Type B pancreatic cell (in vitro differentiated cells): ENCODE results near the gene GRIP1. TPM values are rescaled to one million over a fixed set of nuclear protein-coding genes. Genes with fewer than 3 reads are reported as not detected.

Experiments used
- DNase-seq: peaks from one replicate; pipeline ENCODE4 v3.0.0; 2021; ENCODE audit warnings: mixed read lengths; ENCODE audit not compliant: unreplicated experiment; ENCODE audit errors: extremely low spot score
- H3K27ac Mint-ChIP-seq: 2 replicates; pipeline ENCODE4 v1.8.0; 2021; ENCODE audit warnings: mild to moderate bottlenecking, mixed read lengths
- H3K27me3 Mint-ChIP-seq: 2 replicates; pipeline ENCODE4 v1.8.0; 2021; ENCODE audit warnings: mixed read lengths
- H3K36me3 Mint-ChIP-seq: 2 replicates; pipeline ENCODE4 v1.8.0; 2021; ENCODE audit warnings: mixed read lengths
- H3K4me1 Mint-ChIP-seq: one replicate; pipeline ENCODE4 v1.8.0; 2021; ENCODE audit warnings: mixed read lengths; ENCODE audit not compliant: unreplicated experiment
- H3K4me3 Mint-ChIP-seq: 2 replicates; pipeline ENCODE4 v1.8.0; 2021; ENCODE audit warnings: mild to moderate bottlenecking, mixed read lengths
- H3K9me3 Mint-ChIP-seq: 2 replicates; pipeline ENCODE4 v1.8.0; 2021; ENCODE audit warnings: mixed read lengths
- total RNA-seq: library from RNA; stranded (reverse); gene quantifications from 2 replicates; pipeline ENCODE4 v1.2.1, GENCODE V29; 2021; ENCODE audit warnings: low replicate concordance
- TF ChIP-seq, protein P1 (sequence below): fragments of 200-600 bp; sonication (generic); conservative IDR thresholded peaks from 2 replicates; pipeline ENCODE4 v1.5.0; 2021; ENCODE audit warnings: antibody characterized with exemption, mild to moderate bottlenecking

Gene GRIP1
- total RNA-seq, 1 donor from 2014 or later: 29.0 TPM

DNA sequence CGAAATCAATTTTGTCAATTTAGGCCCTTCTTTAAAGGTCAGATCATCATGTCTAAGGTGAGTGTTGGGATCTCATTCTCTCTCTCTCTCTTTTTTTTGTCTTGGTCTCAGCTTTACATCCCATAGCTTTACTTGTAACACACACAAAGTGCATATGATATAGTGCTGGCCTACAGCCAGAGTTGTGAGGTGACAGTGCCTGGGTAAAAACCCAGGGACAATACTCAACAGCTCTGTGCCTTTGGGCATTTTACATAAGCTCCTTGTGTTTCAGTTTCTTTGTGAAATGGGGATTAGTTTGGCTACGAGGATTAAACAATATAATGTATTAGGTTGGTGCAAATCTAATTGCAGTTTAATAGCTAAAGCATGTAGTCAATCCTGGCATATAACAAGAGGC, 40.2 kb downstream of the GRIP1 start:
- H3K4me1 Mint-ChIP-seq: peaks cover 15% of the 10 kb centered on the region

DNA sequence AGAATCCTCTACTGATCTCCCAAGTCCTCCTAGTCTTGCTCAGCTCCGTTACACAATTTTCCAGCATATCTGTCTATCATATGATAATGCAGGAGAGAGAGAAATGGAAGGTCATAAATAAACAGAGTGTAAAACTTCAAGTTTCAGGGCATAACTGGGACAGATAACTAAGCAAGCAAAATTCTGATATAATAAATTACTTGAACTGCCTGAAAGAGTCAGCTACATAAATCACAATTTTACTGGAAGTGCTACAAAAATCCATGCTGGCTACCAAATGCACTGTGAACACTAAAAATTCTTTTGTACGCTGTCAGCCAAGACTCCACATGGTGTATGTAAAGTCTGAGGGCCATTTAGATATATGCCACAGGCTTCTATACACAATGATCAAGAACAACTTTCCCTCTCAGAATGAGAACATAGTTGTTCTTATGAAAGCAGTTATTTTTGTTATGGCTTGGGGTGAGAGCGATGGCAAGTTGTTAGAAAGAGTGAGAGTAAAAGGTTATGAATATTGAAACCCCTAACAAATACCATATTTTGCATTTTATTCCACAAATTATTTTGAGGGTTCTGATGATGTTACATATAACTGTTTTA, 41.1 kb downstream of the GRIP1 start:
- TF ChIP-seq, protein P1, sequence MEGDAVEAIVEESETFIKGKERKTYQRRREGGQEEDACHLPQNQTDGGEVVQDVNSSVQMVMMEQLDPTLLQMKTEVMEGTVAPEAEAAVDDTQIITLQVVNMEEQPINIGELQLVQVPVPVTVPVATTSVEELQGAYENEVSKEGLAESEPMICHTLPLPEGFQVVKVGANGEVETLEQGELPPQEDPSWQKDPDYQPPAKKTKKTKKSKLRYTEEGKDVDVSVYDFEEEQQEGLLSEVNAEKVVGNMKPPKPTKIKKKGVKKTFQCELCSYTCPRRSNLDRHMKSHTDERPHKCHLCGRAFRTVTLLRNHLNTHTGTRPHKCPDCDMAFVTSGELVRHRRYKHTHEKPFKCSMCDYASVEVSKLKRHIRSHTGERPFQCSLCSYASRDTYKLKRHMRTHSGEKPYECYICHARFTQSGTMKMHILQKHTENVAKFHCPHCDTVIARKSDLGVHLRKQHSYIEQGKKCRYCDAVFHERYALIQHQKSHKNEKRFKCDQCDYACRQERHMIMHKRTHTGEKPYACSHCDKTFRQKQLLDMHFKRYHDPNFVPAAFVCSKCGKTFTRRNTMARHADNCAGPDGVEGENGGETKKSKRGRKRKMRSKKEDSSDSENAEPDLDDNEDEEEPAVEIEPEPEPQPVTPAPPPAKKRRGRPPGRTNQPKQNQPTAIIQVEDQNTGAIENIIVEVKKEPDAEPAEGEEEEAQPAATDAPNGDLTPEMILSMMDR: no peak
- DNase-seq: no peak
- H3K4me3 Mint-ChIP-seq: no peak overlapping the region
- H3K36me3 Mint-ChIP-seq: no peaks in the 10 kb centered on the region
- H3K27ac Mint-ChIP-seq: no peak overlapping the region
- no peaks in the 10 kb centered on the region for H3K9me3 Mint-ChIP-seq
- H3K27me3 Mint-ChIP-seq: no peaks in the 10 kb centered on the region
- H3K4me1 Mint-ChIP-seq: peaks cover 18% of the 10 kb centered on the region

More for the DNA sequence above, 40.2 kb downstream of the GRIP1 start:
- TF ChIP-seq, protein P1: no peak
- Mint-ChIP-seq H3K27me3 (no peaks in the 10 kb centered on the region), H3K4me3 (no peak overlapping the region), H3K9me3 (no peaks in the 10 kb centered on the region), H3K36me3 (no peaks in the 10 kb centered on the region), H3K27ac (no peak overlapping the region)
- no peak for DNase-seq

DNA sequence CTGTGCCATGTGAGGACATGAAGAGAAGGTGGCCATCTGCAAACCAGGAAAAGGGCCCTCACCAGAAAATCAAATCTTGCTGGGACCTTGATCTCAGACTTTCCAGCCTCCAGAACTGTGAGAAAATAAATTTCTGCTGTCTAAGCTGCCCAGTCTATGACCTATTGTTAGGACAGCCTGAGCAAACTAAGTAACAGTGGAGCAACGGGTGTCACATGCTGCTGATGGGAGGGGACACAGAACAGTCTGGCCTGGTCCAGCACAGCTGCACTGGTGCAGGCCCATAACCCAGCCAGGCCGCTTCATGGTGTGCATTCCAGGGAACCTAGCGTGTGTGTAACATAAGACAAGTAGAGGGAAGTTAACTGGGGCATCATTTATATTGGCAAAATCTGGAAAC, 42.1 kb downstream of the GRIP1 start:
- H3K9me3 Mint-ChIP-seq: no peaks in the 10 kb centered on the region
- peaks cover 18% of the 10 kb centered on the region for H3K4me1 Mint-ChIP-seq
- TF ChIP-seq, protein P1: no peak
- H3K27me3 Mint-ChIP-seq: no peaks in the 10 kb centered on the region
- H3K4me3 Mint-ChIP-seq: no peak overlapping the region
- no peak for DNase-seq
- no peaks in the 10 kb centered on the region for H3K36me3 Mint-ChIP-seq
- H3K27ac Mint-ChIP-seq: no peak overlapping the region

DNA sequence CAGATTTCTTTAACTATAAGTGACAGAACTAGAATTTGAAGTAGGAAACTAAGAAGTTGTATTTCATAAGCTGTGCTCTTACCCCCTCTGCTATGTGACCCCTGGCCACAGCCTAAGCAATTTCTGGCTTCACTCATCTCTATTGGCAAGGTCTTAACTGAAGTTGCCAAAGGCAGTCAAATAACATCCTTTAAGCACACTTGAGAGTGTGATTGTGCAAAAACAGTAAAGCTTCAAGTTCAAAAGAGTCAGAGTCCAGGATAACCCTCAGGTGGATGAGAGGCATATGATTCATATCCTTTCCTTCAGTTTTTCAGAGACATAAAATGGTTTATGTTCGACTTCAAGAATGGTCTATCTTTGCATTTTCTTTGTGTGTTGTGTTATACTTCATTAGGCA, 45.2 kb downstream of the GRIP1 start:
- no peak for DNase-seq
- H3K27ac Mint-ChIP-seq: no peak overlapping the region
- H3K27me3 Mint-ChIP-seq: no peaks in the 10 kb centered on the region

DNA sequence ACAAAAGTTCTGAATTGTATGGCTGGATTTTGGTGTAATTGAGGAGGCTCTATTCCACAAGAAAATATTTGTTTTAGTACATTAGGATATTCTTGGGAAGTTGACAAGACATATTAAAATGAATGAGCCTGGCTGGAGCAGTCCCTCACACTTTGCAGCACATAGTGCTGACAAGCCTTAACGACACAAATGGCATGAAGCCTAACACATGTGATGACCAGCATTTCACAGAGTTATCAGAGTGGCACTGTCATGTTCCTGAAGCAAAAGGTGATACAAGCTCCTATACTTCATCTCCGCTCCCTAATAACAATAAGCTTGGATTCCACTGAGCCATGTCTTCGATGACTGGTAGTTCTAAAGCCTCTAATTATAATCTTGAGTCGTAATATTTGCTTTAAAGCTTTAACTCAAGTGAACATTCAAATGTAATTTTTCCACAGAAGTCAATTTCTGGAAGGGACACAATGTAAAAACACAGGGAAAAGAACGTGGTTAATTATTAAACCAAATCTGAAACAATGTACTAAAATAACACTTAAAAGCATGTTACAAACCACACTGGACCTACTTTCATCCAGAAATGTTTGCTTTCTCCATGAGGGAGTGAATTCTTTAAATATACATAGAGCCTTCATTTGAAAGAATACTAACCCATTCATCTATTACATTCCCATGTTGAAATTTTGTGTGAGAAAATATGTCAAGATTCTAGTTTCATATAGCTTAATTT, 49.6 kb downstream of the GRIP1 start:
- no peaks in the 10 kb centered on the region for H3K36me3 Mint-ChIP-seq
- no peaks in the 10 kb centered on the region for H3K9me3 Mint-ChIP-seq
- no peak overlapping the region for H3K27ac Mint-ChIP-seq
- no peak for DNase-seq
- H3K4me1 Mint-ChIP-seq: peaks cover 8% of the 10 kb centered on the region
- no peaks in the 10 kb centered on the region for H3K27me3 Mint-ChIP-seq
- H3K4me3 Mint-ChIP-seq: no peak overlapping the region
- TF ChIP-seq, protein P1: no peak

More for the DNA sequence above, 45.2 kb downstream of the GRIP1 start:
- Mint-ChIP-seq H3K4me3 (no peak overlapping the region), H3K36me3 (no peaks in the 10 kb centered on the region), H3K4me1 (peaks cover 18% of the 10 kb centered on the region), H3K9me3 (no peaks in the 10 kb centered on the region)
- TF ChIP-seq, protein P1: no peak
